ENCODE data around the gene PLA2G4E. TPM values are rescaled to one million over a fixed set of nuclear protein-coding genes. Genes with fewer than 3 reads are reported as not detected.

PLA2G4E gene
- total and polyA plus RNA-seq, 4 donors = not detected

DNA sequence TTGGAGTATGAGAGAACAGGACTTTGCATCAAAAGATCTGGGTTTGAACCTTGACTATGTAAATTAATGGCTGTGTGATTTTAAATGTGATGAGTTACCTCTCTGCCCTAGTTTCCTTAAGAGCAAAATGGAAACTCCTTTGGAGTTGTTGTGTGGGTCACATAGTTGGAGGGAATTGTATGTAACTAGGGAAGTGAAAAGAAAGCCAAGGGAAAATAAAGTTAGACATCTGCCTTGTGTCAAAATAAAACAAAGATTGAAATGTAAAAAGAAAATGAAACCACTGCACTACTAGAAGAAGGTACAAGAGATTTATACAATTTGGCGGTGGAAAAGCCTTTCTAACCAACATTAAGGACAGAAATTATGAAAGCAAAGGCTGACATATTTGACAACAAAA, 46.8 kb downstream of the PLA2G4E start:
- DNase-seq (no peak), ATAC-seq (ENCODE audit: low FRiP score) (no peak)
- no peaks in the 10 kb centered on the region for H3K27me3 ChIP-seq (ENCODE audit: control insufficient read depth in 1 of 2, insufficient read depth in 2 of 2, low read length in 1 of 2)
- no peaks in the 10 kb centered on the region for H3K36me3 ChIP-seq (ENCODE audit: control insufficient read depth in 1 of 2, insufficient read depth in 2 of 2, low read length in 1 of 2)
- H3K4me3 ChIP-seq (ENCODE audit: low read length in 2 of 2) = no peak overlapping the region
- intact Hi-C loops (cut with DNase I) = loop anchor here in 1 of 2 donors (10.0 kb wide), 1 partner anchor 139 kb away; the partner anchor contains the start of gene PLA2G4B
- no peak overlapping the region for H3K27ac ChIP-seq (ENCODE audit: low read depth in 1 of 2, low read length in 2 of 2)
- no peaks in the 10 kb centered on the region for H3K9me3 ChIP-seq (ENCODE audit: control insufficient read depth, low read length)
- H3K4me1 ChIP-seq (ENCODE audit: control insufficient read depth in 1 of 2, insufficient read depth in 2 of 2, low read length in 2 of 2) = peaks cover 0 to 7% of the 10 kb centered on the region in 2 donors
- WGBS, 2 donors = 97 to 100% methylated on average over 1 of the region's 1 CpG

DNA sequence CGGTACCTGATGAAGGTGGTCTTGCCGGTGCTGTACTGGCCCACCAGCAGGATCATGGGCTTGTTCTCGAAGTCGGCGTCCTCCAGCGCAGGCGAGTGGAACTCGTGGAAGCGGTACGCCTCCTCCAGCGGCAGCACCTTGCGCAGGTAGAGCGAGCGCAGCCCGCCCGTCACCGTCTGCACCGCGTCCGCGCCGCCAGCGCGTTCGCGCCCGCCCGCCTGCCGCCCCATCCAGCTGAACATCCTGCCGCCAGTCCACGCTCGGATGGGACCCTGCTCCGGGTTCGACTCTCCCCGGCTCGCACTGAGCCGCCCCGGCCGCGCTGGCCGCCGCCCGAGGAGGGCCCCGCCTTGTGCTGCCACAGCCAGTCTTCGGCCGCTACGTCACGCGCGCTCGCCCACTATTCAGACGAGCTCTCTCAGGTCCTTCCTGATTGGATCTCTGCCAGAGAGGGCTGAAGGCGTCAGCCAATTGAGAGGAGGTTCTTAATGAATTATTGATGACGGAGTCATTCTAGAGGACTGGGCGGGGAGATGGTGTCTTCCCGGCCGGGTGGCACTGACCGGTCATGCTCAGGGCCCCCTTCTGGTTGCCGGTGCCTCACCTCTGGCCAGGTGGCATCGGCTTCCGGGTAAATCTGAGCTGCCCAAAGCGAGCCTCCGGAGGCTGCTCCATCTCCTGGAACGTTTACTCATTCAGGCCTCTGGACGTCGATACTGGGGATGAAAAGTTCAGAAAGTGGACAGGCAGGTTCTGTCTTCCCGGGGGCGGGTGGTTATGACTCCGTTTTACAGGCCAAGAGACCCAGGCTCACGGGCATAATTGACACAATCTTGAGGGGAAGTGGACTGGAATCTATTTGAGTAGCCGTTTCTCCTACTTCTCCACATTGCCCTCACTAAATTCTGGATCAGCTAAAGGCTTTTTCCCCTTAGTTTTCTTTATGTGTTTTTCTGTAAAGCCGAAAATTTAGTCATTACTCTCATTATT, 48.3 kb downstream of the PLA2G4E start, which contains the start of gene EHD4:
Gene EHD4, minus strand, starts transcription at position 305 of the 990 bp plus-strand sequence. Its CDS starts 63 bp downstream, at position 242.
- ATAC-seq (ENCODE audit: low FRiP score) (peak; percentile 97), DNase-seq (peak; percentile 99 to 100)
- Histone ChIP-seq H3K27ac (ENCODE audit: low read depth in 1 of 2, low read length in 2 of 2) (peak within 1 kb of the TSS; percentile 68 to 69), H3K4me1 (ENCODE audit: control insufficient read depth in 1 of 2, insufficient read depth in 2 of 2, low read length in 2 of 2) (peaks cover 0 to 7% of the 10 kb centered on the region in 2 donors), H3K36me3 (ENCODE audit: control insufficient read depth in 1 of 2, insufficient read depth in 2 of 2, low read length in 1 of 2) (no peaks in the 10 kb centered on the region), H3K9me3 (ENCODE audit: control insufficient read depth, low read length) (no peaks in the 10 kb centered on the region), H3K27me3 (ENCODE audit: control insufficient read depth in 1 of 2, insufficient read depth in 2 of 2, low read length in 1 of 2) (no peaks in the 10 kb centered on the region), H3K4me3 (ENCODE audit: low read length in 2 of 2) (peak within 1 kb of the TSS; percentile 57 to 89)
- intact Hi-C loops (cut with DNase I) = loop anchor here in 1 of 2 donors (10.0 kb wide), 1 partner anchor 138 kb away; the partner anchor contains the start of gene PLA2G4B
- 2% methylated on average over 71 to 72 of the region's 72 CpGs for WGBS, 2 donors

DNA sequence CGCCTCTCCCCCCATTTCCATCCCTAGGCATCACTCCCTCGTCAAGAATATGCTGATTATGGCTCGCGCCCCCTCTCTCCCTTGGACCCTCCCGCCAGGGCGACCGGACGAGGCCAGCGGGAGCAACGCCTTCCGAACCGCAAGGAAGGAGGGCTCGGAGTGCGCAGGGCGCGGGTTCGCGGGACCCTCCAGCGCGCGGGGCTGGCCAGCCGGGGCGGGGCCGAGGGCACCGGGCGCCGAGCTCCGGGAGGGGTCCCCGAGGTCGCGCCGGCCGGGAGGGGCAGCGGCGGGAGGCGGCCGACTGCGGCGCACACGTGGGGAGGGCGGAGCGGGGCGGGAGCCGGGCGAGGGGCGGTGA, 49.0 kb downstream of the PLA2G4E start:
- Histone ChIP-seq H3K9me3 (ENCODE audit: control insufficient read depth, low read length) (no peaks in the 10 kb centered on the region), H3K27ac (ENCODE audit: low read depth in 1 of 2, low read length in 2 of 2) (peak overlapping the region; percentile 68 to 69), H3K36me3 (ENCODE audit: control insufficient read depth in 1 of 2, insufficient read depth in 2 of 2, low read length in 1 of 2) (no peaks in the 10 kb centered on the region), H3K4me3 (ENCODE audit: low read length in 2 of 2) (peak overlapping the region; percentile 57 to 89), H3K4me1 (ENCODE audit: control insufficient read depth in 1 of 2, insufficient read depth in 2 of 2, low read length in 2 of 2) (peaks cover 0 to 7% of the 10 kb centered on the region in 2 donors), H3K27me3 (ENCODE audit: control insufficient read depth in 1 of 2, insufficient read depth in 2 of 2, low read length in 1 of 2) (no peaks in the 10 kb centered on the region)
- DNase-seq = no peak
- intact Hi-C loops (cut with DNase I) = loop anchor here in 1 of 2 donors (10.0 kb wide), 1 partner anchor 137 kb away; the partner anchor contains the start of gene PLA2G4B
- ATAC-seq (ENCODE audit: low FRiP score) = peak; percentile 49
- 1% methylated on average over 30 to 46 of the region's 46 CpGs for WGBS, 2 donors

DNA sequence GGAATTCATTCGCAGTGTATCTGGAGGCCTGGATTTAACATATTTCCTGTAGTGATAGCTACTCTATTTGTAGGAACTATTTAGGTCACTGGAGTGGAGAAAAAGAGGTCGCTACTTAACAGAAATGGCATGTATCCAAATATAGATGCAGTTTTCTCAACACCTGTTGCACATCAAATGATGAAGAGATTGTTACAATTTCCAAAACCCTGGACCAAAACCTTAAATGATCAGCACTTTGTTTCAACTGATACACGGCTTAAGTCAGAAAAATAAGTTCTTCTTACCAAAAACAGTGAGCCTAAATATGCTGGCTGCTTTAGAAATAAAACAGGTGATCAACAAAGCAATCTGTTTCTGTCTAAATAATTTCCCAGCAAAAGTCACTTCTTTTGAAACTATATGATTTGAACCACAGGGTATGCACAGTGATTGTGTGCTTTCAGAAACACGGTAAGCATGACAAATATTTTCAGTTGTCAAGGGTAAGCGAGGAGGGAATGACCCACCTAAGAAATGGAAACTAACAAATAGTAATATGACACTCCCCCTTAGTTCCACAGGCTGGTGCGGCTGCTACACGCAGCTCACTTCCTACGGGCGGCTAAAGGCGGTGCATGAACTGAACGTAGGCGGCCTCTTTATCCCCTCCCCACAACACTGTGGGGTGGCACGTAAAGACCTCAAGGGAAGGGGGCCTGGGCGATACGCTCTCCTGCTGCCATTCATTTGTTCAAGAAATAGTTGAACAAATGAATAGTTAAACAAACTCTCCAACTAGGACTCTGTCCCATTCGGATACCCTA, 49.5 kb downstream of the PLA2G4E start:
- peak overlapping the region; percentile 57 to 89 for H3K4me3 ChIP-seq (ENCODE audit: low read length in 2 of 2)
- ATAC-seq (ENCODE audit: low FRiP score) (peak; percentile 65), DNase-seq (peak; percentile 80 to 85)
- intact Hi-C loops (cut with DNase I) = loop anchor here in 1 of 2 donors (10.0 kb wide), 1 partner anchor 136 kb away; the partner anchor contains the start of gene PLA2G4B
- peak overlapping the region; percentile 68 to 69 for H3K27ac ChIP-seq (ENCODE audit: low read depth in 1 of 2, low read length in 2 of 2)
- WGBS, 2 donors = 1% methylated on average over 16 of the region's 16 CpGs
- no peaks in the 10 kb centered on the region for H3K9me3 ChIP-seq (ENCODE audit: control insufficient read depth, low read length)
- H3K4me1 ChIP-seq (ENCODE audit: control insufficient read depth in 1 of 2, insufficient read depth in 2 of 2, low read length in 2 of 2) = peaks cover 0 to 7% of the 10 kb centered on the region in 2 donors
- no peaks in the 10 kb centered on the region for H3K36me3 ChIP-seq (ENCODE audit: control insufficient read depth in 1 of 2, insufficient read depth in 2 of 2, low read length in 1 of 2)
- no peaks in the 10 kb centered on the region for H3K27me3 ChIP-seq (ENCODE audit: control insufficient read depth in 1 of 2, insufficient read depth in 2 of 2, low read length in 1 of 2)

DNA sequence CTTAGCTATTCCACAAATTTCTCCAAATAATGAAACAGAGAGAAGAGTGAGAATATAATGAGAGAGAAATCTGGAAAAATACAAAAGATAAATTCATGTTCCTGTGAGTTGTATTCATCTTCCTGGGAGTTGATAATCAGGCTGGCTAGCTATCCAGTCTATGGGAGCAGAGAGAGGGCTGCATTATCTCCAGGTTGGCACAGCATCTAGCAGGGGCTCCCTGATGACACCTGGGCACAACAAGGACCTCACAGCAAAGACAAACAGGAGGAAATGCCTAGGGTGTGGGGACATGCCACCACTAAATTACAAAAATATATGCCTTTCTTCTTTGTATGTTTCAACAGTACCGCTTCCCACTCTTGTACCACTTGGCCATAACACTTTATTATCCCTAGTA, 50.4 kb downstream of the PLA2G4E start:
- ATAC-seq (ENCODE audit: low FRiP score) = no peak
- Histone ChIP-seq H3K27ac (ENCODE audit: low read depth in 1 of 2, low read length in 2 of 2) (peak overlapping the region in 1 of 2 donors; percentile 44), H3K27me3 (ENCODE audit: control insufficient read depth in 1 of 2, insufficient read depth in 2 of 2, low read length in 1 of 2) (no peaks in the 10 kb centered on the region), H3K4me3 (ENCODE audit: low read length in 2 of 2) (no peak overlapping the region), H3K4me1 (ENCODE audit: control insufficient read depth in 1 of 2, insufficient read depth in 2 of 2, low read length in 2 of 2) (peaks cover 0 to 7% of the 10 kb centered on the region in 2 donors), H3K9me3 (ENCODE audit: control insufficient read depth, low read length) (no peaks in the 10 kb centered on the region), H3K36me3 (ENCODE audit: control insufficient read depth in 1 of 2, insufficient read depth in 2 of 2, low read length in 1 of 2) (no peaks in the 10 kb centered on the region)
- 62 to 65% methylated on average over 1 of the region's 1 CpG for WGBS, 2 donors
- DNase-seq = no peak
- intact Hi-C loops (cut with DNase I) = loop anchor here in 1 of 2 donors (10.0 kb wide), 1 partner anchor 136 kb away; the partner anchor contains the start of gene PLA2G4B

DNA sequence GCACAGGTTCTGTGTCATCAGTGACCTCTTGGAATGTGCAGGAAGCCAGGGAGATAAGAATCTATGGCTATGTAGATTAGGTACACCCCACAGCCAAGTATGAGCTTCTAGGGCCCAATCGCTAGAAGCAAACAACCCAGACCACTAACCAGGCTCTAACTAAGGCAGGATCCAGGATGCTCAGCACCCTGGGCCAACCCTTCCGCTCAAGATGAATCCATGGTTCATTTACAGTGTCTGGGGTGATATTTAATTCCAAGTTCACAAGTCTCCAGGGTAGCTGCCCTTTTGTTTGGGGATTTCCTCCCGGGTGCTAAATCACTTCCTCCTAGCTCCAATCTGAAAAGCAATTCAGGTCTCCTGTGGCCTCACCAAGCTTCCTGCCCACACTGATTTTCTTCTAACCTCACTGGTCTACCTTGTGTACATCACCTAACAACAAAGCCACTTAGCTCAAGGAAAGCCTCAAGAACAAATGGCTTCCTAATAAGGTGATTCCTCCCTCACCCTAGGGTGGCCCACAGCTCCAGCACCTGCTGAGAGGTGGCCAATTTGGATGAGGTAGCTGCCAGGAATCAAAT, 50.9 kb downstream of the PLA2G4E start:
- DNase-seq = peak in 1 of 2 donors; percentile 33
- Histone ChIP-seq H3K4me1 (ENCODE audit: control insufficient read depth in 1 of 2, insufficient read depth in 2 of 2, low read length in 2 of 2) (peaks cover 0 to 7% of the 10 kb centered on the region in 2 donors), H3K27me3 (ENCODE audit: control insufficient read depth in 1 of 2, insufficient read depth in 2 of 2, low read length in 1 of 2) (no peaks in the 10 kb centered on the region), H3K9me3 (ENCODE audit: control insufficient read depth, low read length) (no peaks in the 10 kb centered on the region), H3K4me3 (ENCODE audit: low read length in 2 of 2) (no peak overlapping the region), H3K36me3 (ENCODE audit: control insufficient read depth in 1 of 2, insufficient read depth in 2 of 2, low read length in 1 of 2) (no peaks in the 10 kb centered on the region), H3K27ac (ENCODE audit: low read depth in 1 of 2, low read length in 2 of 2) (peak overlapping the region; percentile 12 to 44)
- intact Hi-C loops (cut with DNase I) = loop anchor here (5.0 to 10.0 kb wide), 2 partner anchors 38 to 135 kb away; partner anchors contain the start of gene PLA2G4B (in 1 of the 2)
- no peak for ATAC-seq (ENCODE audit: low FRiP score)
- 66 to 67% methylated on average over 3 of the region's 3 CpGs for WGBS, 2 donors

DNA sequence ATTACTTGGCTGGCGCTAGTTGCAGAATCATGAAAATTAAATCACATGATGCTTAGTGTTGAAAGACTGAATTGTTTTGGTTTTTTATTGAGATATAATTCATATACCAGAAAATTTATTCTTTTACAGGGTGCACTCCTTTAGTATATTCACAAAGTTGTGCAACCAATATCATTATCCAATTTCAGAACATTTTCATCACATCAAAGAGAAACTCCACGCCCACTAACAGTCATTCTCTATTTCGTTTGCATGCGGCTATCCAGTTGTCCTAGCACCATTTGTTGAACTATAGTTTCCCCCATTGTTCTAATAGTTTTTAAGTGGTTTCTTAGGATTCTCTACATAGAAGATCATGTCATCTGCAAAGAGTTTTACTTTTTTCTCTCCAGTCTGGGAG, 52.1 kb downstream of the PLA2G4E start:
- no peak for DNase-seq
- Histone ChIP-seq H3K4me3 (ENCODE audit: low read length in 2 of 2) (no peak overlapping the region), H3K36me3 (ENCODE audit: control insufficient read depth in 1 of 2, insufficient read depth in 2 of 2, low read length in 1 of 2) (no peaks in the 10 kb centered on the region), H3K4me1 (ENCODE audit: control insufficient read depth in 1 of 2, insufficient read depth in 2 of 2, low read length in 2 of 2) (peaks cover 0 to 7% of the 10 kb centered on the region in 2 donors), H3K9me3 (ENCODE audit: control insufficient read depth, low read length) (no peaks in the 10 kb centered on the region), H3K27ac (ENCODE audit: low read depth in 1 of 2, low read length in 2 of 2) (no peak overlapping the region), H3K27me3 (ENCODE audit: control insufficient read depth in 1 of 2, insufficient read depth in 2 of 2, low read length in 1 of 2) (no peaks in the 10 kb centered on the region)
- intact Hi-C loops (cut with DNase I) = loop anchor here (5.0 kb wide), 1 partner anchor 36 kb away; no protein-coding TSS in a partner anchor
- 60 to 66% methylated on average over 4 of the region's 4 CpGs for WGBS, 2 donors
- ATAC-seq (ENCODE audit: low FRiP score) = no peak

All from aorta (tissue), 5 donors.